Large intestine (tissue), 3 donors: ENCODE data around the gene SIPA1L3. TPM values are rescaled to one million over a fixed set of nuclear protein-coding genes. Genes with fewer than 3 reads are reported as not detected.
A peak's percentile ranks its signal among the peaks of the same experiment; 100 is the strongest.

Experiments used
- DNase-seq, 2 donors: peaks; one replicate each; pipeline versions ENCODE4 v3.0.0 to v3.0.0-alpha.2; 2013
- H3K27ac ChIP-seq: one replicate; pipeline ENCODE4 v1.5.1; 2013; ENCODE audit warnings: low read length
- H3K27me3 ChIP-seq: 2 replicates; pipeline ENCODE4 v1.6.1; 2013; ENCODE audit warnings: low read length; ENCODE audit not compliant: control insufficient read depth, insufficient read depth
- H3K36me3 ChIP-seq: 2 replicates; pipeline ENCODE4 v1.6.1; 2013; ENCODE audit warnings: low read length; ENCODE audit not compliant: control insufficient read depth, insufficient read depth
- H3K4me1 ChIP-seq: one replicate; pipeline ENCODE4 v1.6.1; 2013; ENCODE audit warnings: low read length; ENCODE audit not compliant: control insufficient read depth, insufficient read depth
- H3K4me3 ChIP-seq: one replicate; pipeline ENCODE4 v1.5.1; 2013; ENCODE audit warnings: low read length
- H3K9me3 ChIP-seq: one replicate; pipeline ENCODE4 v1.6.1; 2013; ENCODE audit warnings: mild to moderate bottlenecking, low read depth, low read length, moderate library complexity; ENCODE audit not compliant: control insufficient read depth
- WGBS: methylation state at CpG from one replicate; pipeline ENCODE4 v1.1.5; 2013; ENCODE audit warnings: low lambda C conversion rate; ENCODE audit not compliant: insufficient coverage; 5-methylcytosine and 5-hydroxymethylcytosine counted together
- polyA plus RNA-seq: library from polyadenylated mRNA; unstranded; fragments of 120-200 nt; gene quantifications from one replicate; pipeline ENCODE4 v1.2.1, GENCODE V29; 2013

SIPA1L3 gene
- polyA plus RNA-seq, 1 donor, result 70.0 TPM

DNA sequence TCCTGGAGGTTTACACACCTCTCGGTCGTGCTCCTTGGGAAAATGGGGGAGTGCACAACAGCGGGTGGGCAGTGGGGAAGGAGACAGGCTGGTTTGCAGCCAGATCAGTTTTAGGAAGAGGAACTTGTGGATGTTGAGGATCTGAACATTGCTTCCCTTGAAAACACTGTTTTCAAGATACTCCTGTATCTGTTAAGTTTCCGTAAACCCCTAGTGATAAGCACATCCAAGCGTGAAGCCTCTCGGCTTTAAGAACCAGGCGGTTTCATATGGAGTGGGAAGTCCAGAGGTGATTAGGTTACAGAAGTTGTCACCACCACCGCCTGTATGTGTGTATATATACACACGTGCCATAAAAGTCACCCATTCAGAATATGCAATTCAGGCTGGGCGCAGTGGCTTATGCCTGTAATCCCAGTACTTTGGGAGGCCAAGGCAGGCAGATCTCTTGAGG, 47.4 kb downstream of the SIPA1L3 start:
- H3K36me3 ChIP-seq, result peaks cover 5% of the 10 kb centered on the region
- peak in 1 of 2 donors; percentile 68 for DNase-seq
- H3K4me1 ChIP-seq, result peaks cover 15% of the 10 kb centered on the region
- H3K4me3 ChIP-seq, result no peak overlapping the region
- no peaks in the 10 kb centered on the region for H3K27me3 ChIP-seq
- H3K9me3 ChIP-seq, result no peaks in the 10 kb centered on the region
- peak overlapping the region; percentile 77 for H3K27ac ChIP-seq
- WGBS, result no CpG with 5 or more reads among the region's 10 CpGs

GRCh38 chr19:37955986-37956385, 49.0 kb downstream of the SIPA1L3 start:
- Histone ChIP-seq H3K27ac (no peak overlapping the region), H3K4me3 (no peak overlapping the region), H3K9me3 (no peaks in the 10 kb centered on the region), H3K36me3 (no peaks in the 10 kb centered on the region), H3K27me3 (no peaks in the 10 kb centered on the region), H3K4me1 (peaks cover 15% of the 10 kb centered on the region)
- DNase-seq, result no peak
- no CpG with 5 or more reads among the region's 8 CpGs for WGBS

- peaks cover 15% of the 10 kb centered on the region for H3K4me1 ChIP-seq
- WGBS, result no CpG with 5 or more reads among the region's 1 CpG
These were observed 50.2 kb downstream of the SIPA1L3 start for GRCh38 chr19:37957176-37957575.

GRCh38 chr19:37959665-37960114, 52.7 kb downstream of the SIPA1L3 start:
- Histone ChIP-seq H3K4me1 (peaks cover 11% of the 10 kb centered on the region), H3K27me3 (no peaks in the 10 kb centered on the region), H3K9me3 (peaks cover 3% of the 10 kb centered on the region), H3K27ac (no peak overlapping the region), H3K4me3 (no peak overlapping the region), H3K36me3 (no peaks in the 10 kb centered on the region)
- DNase-seq, result no peak
- WGBS, result 67% methylated on average over 2 of the region's 3 CpGs

More at GRCh38 chr19:37957176-37957575, 50.2 kb downstream of the SIPA1L3 start:
- no peak for DNase-seq
- Histone ChIP-seq H3K27ac (no peak overlapping the region), H3K27me3 (no peaks in the 10 kb centered on the region), H3K9me3 (peaks cover 3% of the 10 kb centered on the region), H3K36me3 (no peaks in the 10 kb centered on the region), H3K4me3 (no peak overlapping the region)

DNA sequence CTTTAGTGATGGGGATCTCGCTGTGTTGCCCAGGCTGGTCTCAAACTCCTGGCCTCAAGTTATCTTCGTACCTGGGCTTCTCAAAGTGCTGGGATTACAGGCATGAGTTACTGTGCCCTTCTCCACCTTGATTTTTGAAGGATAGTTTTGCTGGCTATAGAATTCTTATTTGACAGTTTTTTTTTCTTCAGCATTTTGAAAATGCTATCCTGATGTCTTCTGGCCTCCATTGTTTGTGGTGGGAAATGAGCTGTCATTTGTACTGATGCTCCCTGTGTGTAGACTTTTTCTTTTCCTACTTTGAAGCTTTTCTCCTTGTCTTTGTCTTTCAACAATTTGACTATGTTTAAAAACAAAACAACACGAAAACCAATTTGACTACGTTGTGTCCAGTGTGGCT, 54.2 kb downstream of the SIPA1L3 start:
- H3K27me3 ChIP-seq, result no peaks in the 10 kb centered on the region
- H3K27ac ChIP-seq, result no peak overlapping the region
- no peaks in the 10 kb centered on the region for H3K36me3 ChIP-seq
- H3K4me3 ChIP-seq, result no peak overlapping the region
- H3K4me1 ChIP-seq, result peaks cover 12% of the 10 kb centered on the region
- WGBS, result 100% methylated on average over 1 of the region's 4 CpGs
- DNase-seq, result no peak
- peaks cover 3% of the 10 kb centered on the region for H3K9me3 ChIP-seq

DNA sequence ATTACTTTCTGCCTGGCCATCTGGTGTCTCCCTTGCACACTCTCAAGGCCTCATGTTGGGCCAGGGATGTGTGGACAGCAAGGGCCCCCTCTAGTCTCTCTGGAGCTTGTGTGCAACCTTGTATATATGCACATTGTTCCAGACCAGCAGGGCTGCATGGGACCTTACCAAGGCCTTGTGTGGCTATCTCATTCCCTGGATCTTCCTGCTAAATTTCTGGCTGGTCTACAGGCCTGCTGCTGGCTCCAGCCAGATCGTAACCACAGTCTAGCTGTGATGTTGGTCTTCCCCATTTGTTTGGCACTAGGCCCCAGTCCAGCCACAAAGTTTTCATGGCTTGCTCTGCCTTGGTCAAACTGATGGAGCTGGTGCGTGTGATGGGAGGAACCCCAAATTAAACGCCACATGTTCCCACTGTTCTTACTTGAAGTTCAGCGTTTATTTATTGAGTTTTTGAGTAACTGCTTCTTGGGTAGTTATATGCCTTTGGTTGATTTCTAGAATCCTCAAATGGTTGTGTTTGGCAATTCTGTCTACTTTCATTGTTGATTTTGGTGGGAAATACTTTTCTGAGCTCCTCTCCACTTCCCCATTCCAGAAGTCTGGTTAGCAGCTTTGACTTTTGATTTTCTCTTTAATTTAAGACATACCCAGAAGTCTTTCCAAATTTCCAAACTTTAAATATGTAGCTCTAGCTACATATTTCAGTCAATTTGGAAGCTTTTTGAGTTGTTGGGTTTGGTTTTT, 56.4 kb downstream of the SIPA1L3 start:
- Histone ChIP-seq H3K4me1 (peaks cover 22% of the 10 kb centered on the region), H3K4me3 (no peak overlapping the region), H3K9me3 (peaks cover 3% of the 10 kb centered on the region), H3K27ac (peak overlapping the region; percentile 5), H3K36me3 (no peaks in the 10 kb centered on the region), H3K27me3 (no peaks in the 10 kb centered on the region)
- no peak for DNase-seq
- no CpG with 5 or more reads among the region's 4 CpGs for WGBS

GRCh38 chr19:37964109-37964508, 57.1 kb downstream of the SIPA1L3 start:
- no CpG with 5 or more reads among the region's 2 CpGs for WGBS
- no peak overlapping the region for H3K4me3 ChIP-seq
- DNase-seq, result no peak

GRCh38 chr19:37966211-37966661, 59.2 kb downstream of the SIPA1L3 start:
- no peak for DNase-seq
- peak overlapping the region; percentile 45 for H3K27ac ChIP-seq
- no peaks in the 10 kb centered on the region for H3K27me3 ChIP-seq
- no CpG with 5 or more reads among the region's 8 CpGs for WGBS
- H3K4me3 ChIP-seq, result no peak overlapping the region
- H3K36me3 ChIP-seq, result peaks cover 5% of the 10 kb centered on the region
- H3K9me3 ChIP-seq, result peaks cover 12% of the 10 kb centered on the region
- H3K4me1 ChIP-seq, result peaks cover 22% of the 10 kb centered on the region

More at GRCh38 chr19:37964109-37964508, 57.1 kb downstream of the SIPA1L3 start:
- peaks cover 3% of the 10 kb centered on the region for H3K9me3 ChIP-seq
- H3K27me3 ChIP-seq, result no peaks in the 10 kb centered on the region
- H3K36me3 ChIP-seq, result no peaks in the 10 kb centered on the region
- H3K4me1 ChIP-seq, result peaks cover 22% of the 10 kb centered on the region
- H3K27ac ChIP-seq, result no peak overlapping the region

GRCh38 chr19:37966662-37967231, 59.7 kb downstream of the SIPA1L3 start:
- Histone ChIP-seq H3K4me3 (no peak overlapping the region), H3K36me3 (peaks cover 5% of the 10 kb centered on the region), H3K27ac (peak overlapping the region; percentile 45), H3K9me3 (peaks cover 14% of the 10 kb centered on the region), H3K27me3 (no peaks in the 10 kb centered on the region), H3K4me1 (peaks cover 22% of the 10 kb centered on the region)
- no CpG with 5 or more reads among the region's 12 CpGs for WGBS
- DNase-seq, result peak; percentile 53 to 81

GRCh38 chr19:37969695-37970094, 62.7 kb downstream of the SIPA1L3 start:
- peaks cover 14% of the 10 kb centered on the region for H3K9me3 ChIP-seq
- peaks cover 5% of the 10 kb centered on the region for H3K36me3 ChIP-seq
- peaks cover 12% of the 10 kb centered on the region for H3K4me1 ChIP-seq
- no peak overlapping the region for H3K4me3 ChIP-seq
- DNase-seq, result no peak
- H3K27ac ChIP-seq, result no peak overlapping the region
- WGBS, result 100% methylated on average over 2 of the region's 5 CpGs
- H3K27me3 ChIP-seq, result no peaks in the 10 kb centered on the region
